ENCODE results near the gene TECPR1. TPM values are rescaled to one million over a fixed set of nuclear protein-coding genes. Genes with fewer than 3 reads are reported as not detected.

The TECPR1 gene
- total RNA-seq, result 32.3 and 32.9 TPM in 2 replicates

DNA sequence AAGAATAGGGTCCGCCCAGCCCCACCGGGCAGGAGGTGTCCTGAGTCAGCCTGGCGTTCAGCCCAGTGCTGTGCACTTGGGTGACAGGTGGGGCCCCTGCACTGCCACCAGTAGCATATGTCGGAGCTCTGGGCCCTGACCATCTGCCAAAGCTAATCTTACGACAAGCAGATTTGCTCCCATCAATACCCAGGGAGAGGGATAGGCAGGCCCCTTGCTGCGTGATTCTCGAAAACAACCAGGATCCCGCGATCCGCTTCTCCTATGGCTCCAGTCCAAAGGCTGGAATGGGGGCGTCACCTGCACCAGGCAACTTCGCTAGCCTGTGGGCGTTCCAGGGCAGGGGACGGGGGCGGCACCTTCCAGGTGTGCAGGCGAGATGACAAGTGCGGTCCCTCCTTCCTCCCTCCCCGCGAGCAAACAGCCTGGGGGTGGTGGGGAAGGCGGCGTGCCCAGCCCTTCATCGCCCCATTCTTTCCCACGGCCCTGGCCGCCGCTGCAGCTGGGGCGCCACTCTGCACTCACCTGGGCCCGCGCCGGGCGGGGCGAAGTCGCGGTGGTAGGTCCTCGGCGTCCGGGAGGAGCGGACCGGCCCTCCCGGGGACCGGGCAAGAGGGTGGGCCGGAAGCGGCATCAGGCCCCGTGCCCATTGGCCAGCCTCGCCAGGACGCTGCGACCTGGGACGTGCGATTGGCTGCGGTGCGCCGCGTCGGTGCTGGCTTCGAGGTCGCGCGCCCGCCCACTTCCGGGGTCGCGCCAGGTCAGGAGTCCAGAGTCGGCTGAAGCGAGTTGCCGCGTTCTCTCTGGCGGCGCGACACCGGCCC lies at the start of gene TECPR1:
Gene TECPR1 (minus strand): TSS at position 632 of the 824 bp plus-strand sequence. CDS start 6,086 bp downstream, outside the sequence.

DNA sequence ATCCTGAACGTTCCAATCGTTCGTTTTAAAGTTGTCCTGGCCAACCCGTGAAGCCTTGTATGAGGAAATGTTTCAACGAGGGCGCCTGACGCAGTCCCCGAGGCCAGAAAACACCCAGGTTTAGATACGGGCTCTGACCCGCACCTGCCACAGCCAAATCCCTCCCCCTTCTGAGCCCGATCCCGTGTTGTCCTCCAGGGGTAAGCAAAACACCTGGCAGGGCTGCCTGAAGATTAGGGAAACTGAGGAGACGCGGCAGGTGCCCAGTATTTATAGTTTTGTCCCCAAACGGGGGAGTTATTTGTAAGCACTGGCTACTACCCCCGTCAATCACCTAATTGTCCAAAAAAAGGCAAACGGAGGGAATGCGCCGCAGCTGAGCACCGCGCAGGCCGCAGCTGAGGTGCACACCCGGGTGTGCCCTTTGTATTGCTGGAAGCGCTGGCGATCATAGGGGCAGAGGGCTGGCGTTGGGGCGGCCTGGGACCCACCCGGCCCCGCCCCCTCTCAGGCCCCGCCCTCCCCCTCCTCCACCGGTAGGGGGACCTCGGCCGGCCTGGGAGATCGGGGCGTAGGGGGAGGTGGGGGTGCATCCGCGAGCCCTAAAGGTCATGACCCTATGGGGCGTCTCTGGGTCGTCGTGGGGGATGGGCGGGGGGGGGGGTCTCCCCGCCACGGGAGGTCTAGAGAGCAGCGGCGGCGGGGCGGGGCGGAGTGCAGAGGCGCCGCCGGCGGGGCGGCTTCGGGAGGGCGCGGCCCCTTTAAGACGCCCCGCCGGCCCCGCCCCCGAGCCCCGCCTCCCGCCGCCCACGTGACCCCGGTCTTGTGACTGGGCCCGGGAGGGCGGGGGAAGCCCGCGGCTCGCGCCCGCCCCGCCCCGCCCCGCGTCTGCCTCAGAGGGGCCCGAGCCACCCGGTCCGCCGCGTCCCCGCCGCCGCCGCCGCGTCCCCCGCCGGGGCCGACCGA lies 29.0 kb upstream of the TECPR1 start, which contains the start of gene BRI3:
Gene BRI3 (plus strand): TSS at position 896 of the 966 bp plus-strand sequence. CDS start 110 bp downstream, outside the sequence.

GRCh38 chr7:98211221-98211675 lies 40.8 kb downstream of the TECPR1 start, which contains the start of gene BHLHA15:
TSS of gene BHLHA15 (plus strand) at chr7:98211439. CDS start at chr7:98212310, 871 bp downstream.

Other genes with a start within 250 kb of the TECPR1 start
- gene LMTK2, start 145.4 kb downstream of the TECPR1 start, total RNA-seq, result 11.0 and 11.8 TPM in 2 replicates
- 0.26 and 1.4 TPM in 2 replicates for gene BHLHA15, start 40.8 kb downstream of the TECPR1 start, total RNA-seq
- 104 and 180 TPM in 2 replicates for gene BRI3, start 29.5 kb upstream of the TECPR1 start, total RNA-seq
- 4.1 and 4.2 TPM in 2 replicates for gene BAIAP2L1, start 148.9 kb upstream of the TECPR1 start, total RNA-seq

Measured in smooth muscle cell of the pulmonary artery (primary cell).